Neural cell (in vitro differentiated cells): ENCODE results near the gene ITPR2.

Source experiments
- EP300 ChIP-seq: fragments of 450-650 bp; conservative IDR thresholded peaks from 2 replicates; pipeline ENCODE4 v1.6.1; 2014; ENCODE audit warnings: antibody characterized with exemption, mild to moderate bottlenecking, moderate library complexity; ENCODE audit not compliant: poor library complexity, severe bottlenecking
- EZH2 ChIP-seq: fragments of 200-600, 300-800 bp; shearing (Covaris generic), sonication (generic); IDR thresholded peaks from 2 replicates; pipeline ENCODE4 v1.6.1; 2014; ENCODE audit warnings: antibody characterized with exemption, low read length, borderline replicate concordance, mild to moderate bottlenecking; ENCODE audit not compliant: insufficient read depth, poor library complexity, severe bottlenecking
- MXI1 ChIP-seq: fragments of 450-650 bp; conservative IDR thresholded peaks from 2 replicates; pipeline ENCODE4 v1.6.1; 2014; ENCODE audit warnings: antibody characterized with exemption, mild to moderate bottlenecking; ENCODE audit not compliant: poor library complexity, severe bottlenecking
- POLR2AphosphoS5 ChIP-seq: IDR thresholded peaks from 2 replicates; pipeline ENCODE4 v1.6.1; 2012
- RAD21 ChIP-seq: fragments of 450-650 bp; conservative IDR thresholded peaks from 2 replicates; pipeline ENCODE4 v1.6.1; 2014; ENCODE audit warnings: antibody characterized with exemption, mild to moderate bottlenecking, moderate library complexity
- SMC3 ChIP-seq: fragments of 450-650 bp; conservative IDR thresholded peaks from 2 replicates; pipeline ENCODE4 v1.6.1; 2014; ENCODE audit warnings: antibody characterized with exemption, mild to moderate bottlenecking, moderate library complexity; ENCODE audit not compliant: poor library complexity
- TAF1 ChIP-seq: IDR thresholded peaks from 2 replicates; pipeline ENCODE4 v1.6.1; 2012; ENCODE audit warnings: low read depth
- TF ChIP-seq, protein P1 (sequence below): fragments of 450-650 bp; IDR thresholded peaks from 2 replicates; pipeline ENCODE4 v1.5.1; 2014; ENCODE audit warnings: antibody characterized with exemption, mild to moderate bottlenecking, moderate library complexity; ENCODE audit not compliant: poor library complexity, severe bottlenecking

- TF ChIP-seq, protein P1, sequence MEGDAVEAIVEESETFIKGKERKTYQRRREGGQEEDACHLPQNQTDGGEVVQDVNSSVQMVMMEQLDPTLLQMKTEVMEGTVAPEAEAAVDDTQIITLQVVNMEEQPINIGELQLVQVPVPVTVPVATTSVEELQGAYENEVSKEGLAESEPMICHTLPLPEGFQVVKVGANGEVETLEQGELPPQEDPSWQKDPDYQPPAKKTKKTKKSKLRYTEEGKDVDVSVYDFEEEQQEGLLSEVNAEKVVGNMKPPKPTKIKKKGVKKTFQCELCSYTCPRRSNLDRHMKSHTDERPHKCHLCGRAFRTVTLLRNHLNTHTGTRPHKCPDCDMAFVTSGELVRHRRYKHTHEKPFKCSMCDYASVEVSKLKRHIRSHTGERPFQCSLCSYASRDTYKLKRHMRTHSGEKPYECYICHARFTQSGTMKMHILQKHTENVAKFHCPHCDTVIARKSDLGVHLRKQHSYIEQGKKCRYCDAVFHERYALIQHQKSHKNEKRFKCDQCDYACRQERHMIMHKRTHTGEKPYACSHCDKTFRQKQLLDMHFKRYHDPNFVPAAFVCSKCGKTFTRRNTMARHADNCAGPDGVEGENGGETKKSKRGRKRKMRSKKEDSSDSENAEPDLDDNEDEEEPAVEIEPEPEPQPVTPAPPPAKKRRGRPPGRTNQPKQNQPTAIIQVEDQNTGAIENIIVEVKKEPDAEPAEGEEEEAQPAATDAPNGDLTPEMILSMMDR = no peak
- TF ChIP-seq POLR2AphosphoS5 = no peak
- TF ChIP-seq EZH2 = no peak
- no peak for TF ChIP-seq MXI1
- TF ChIP-seq SMC3 = no peak
- TF ChIP-seq EP300 = no peak
- TF ChIP-seq RAD21 = no peak
- TF ChIP-seq TAF1 = no peak
Observed at GRCh38 chr12:26658991-26659390, 174.0 kb downstream of the ITPR2 start.
